Measurements from ENCODE around the gene RFTN1. TPM values are rescaled to one million over a fixed set of nuclear protein-coding genes. Genes with fewer than 3 reads are reported as not detected.

RFTN1 gene
- total and polyA plus RNA-seq, 9 of the 15 experiments (the other 6 are each of a cell fraction or from before 2014, with no cell fraction given) = 0.08 to 0.51 (median 0.11) TPM; not detected in 6

GRCh38 chr3:16514755-16515353, 1.4 kb upstream of the RFTN1 start:
- POLR2A ChIA-PET = interaction anchor here (0.7 kb wide), 2 partner anchors 14 to 39 kb away, joined by 3 to 5 read pairs; no protein-coding TSS in a partner anchor
- FAIRE-seq = peak; percentile 40
- CTCF ChIA-PET (ENCODE audit: low intra/inter-chr PET ratio) = no interaction called here
- Histone ChIP-seq H3K9me1 (ENCODE audit: control insufficient read depth, insufficient read depth, low read length) (no peaks in the 10 kb centered on the region), H3K4me2 (ENCODE audit: insufficient read depth, low read length) (no peak overlapping the region), H3K4me3 (no peak overlapping the region), H3K9me3 (replicated peaks; ENCODE audit: control insufficient read depth, insufficient read depth, low read depth, low read length) (no peaks in the 10 kb centered on the region), H3K9ac (ENCODE audit: insufficient read depth in 1 of 2, low read depth in 2 of 2, low read length in 2 of 2) (no peak overlapping the region), H3K27ac (ENCODE audit: extremely low read depth, low read depth, low read length) (no peak overlapping the region), H3K36me3 (ENCODE audit: control insufficient read depth, insufficient read depth, low read length) (no peaks in the 10 kb centered on the region), H3K79me2 (ENCODE audit: control insufficient read depth, insufficient read depth, low read length) (no peaks in the 10 kb centered on the region), H3K4me1 (replicated peaks in 1 of 2; ENCODE audit: control insufficient read depth in 2 of 2, insufficient read depth in 2 of 2, low read length in 2 of 2) (peaks cover 0 to 15% of the 10 kb centered on the region in 2 experiments; a peak in 2 of 5 replicates), H2AFZ (ENCODE audit: low read depth, low read length) (no peak overlapping the region), H3K27me3 (ENCODE audit: control insufficient read depth in 2 of 2, insufficient read depth in 2 of 2, low read length in 2 of 2) (peaks cover 39 to 53% of the 10 kb centered on the region in 2 experiments), H4K20me1 (replicated peaks; ENCODE audit: control insufficient read depth, insufficient read depth, low read length) (no peaks in the 10 kb centered on the region)
- 1% methylated on average over 5 of the region's 5 CpGs for WGBS (ENCODE audit: insufficient coverage, low coverage, missing lambda C conversion rate)
- in situ Hi-C loops (cut with MboI) = no loop called here
- TF ChIP-seq MAFK (IDR thresholded peaks at IDR 0.05; ENCODE audit: low read length) (no peak), MCM5 (IDR thresholded peaks at IDR 0.05; ENCODE audit: low read depth) (no peak), MTF1 (CRISPR knock-in tag; IDR thresholded peaks at IDR 0.05; ENCODE audit: borderline replicate concordance) (no peak), CEBPG (CRISPR knock-in tag; IDR thresholded peaks at IDR 0.05) (no peak), CEBPG (tag; conservative IDR thresholded peaks at IDR 0.05 in 1 of 2, IDR thresholded peaks at IDR 0.05 in 1 of 2) (no peak), ZNF444 (CRISPR knock-in tag; IDR thresholded peaks at IDR 0.05) (no peak)
- intact Hi-C loops (cut with micrococcal nuclease) = no loop called here
- no TSS peak for BruUV-seq (replicated peaks)
- ATAC-seq = no peak
- DNase-seq (ENCODE audit: extremely low read depth in 1 of 4, low spot score in 3 of 4) = no peak
